ENCODE data around the gene CCDC85A.

CCDC85A gene

GRCh38 chr2:56167616-56168562, 15.9 kb upstream of the CCDC85A start:
- Histone ChIP-seq H3K27ac (no peak overlapping the region), H3K36me3 (ENCODE audit: insufficient read depth, low read length) (no peaks in the 10 kb centered on the region), H3K9ac (ENCODE audit: insufficient read length) (no peak overlapping the region), H3K9me3 (ENCODE audit: low read depth, low read length) (no peaks in the 10 kb centered on the region), H3K4me3 (no peak overlapping the region)
- TF ChIP-seq EZH2 (IDR thresholded peaks at IDR 0.05) (no peak), POLR2AphosphoS5 (IDR thresholded peaks at IDR 0.05; ENCODE audit: borderline replicate concordance, low read depth, low read length) (no peak), FOXP2 (optimal IDR thresholded peaks at IDR 0.05; ENCODE audit: control extremely low read depth, extremely low read length, insufficient read depth) (no peak)
- no peak for DNase-seq (ENCODE audit: low read depth, low spot score)

GRCh38 chr2:56169521-56169920, 14.3 kb upstream of the CCDC85A start:
- Histone ChIP-seq H3K27ac (no peak overlapping the region), H3K4me3 (no peak overlapping the region), H3K36me3 (ENCODE audit: insufficient read depth, low read length) (no peaks in the 10 kb centered on the region), H3K9ac (ENCODE audit: insufficient read length) (no peak overlapping the region), H3K9me3 (ENCODE audit: low read depth, low read length) (no peaks in the 10 kb centered on the region)
- TF ChIP-seq FOXP2 (optimal IDR thresholded peaks at IDR 0.05; ENCODE audit: control extremely low read depth, extremely low read length, insufficient read depth) (no peak), EZH2 (IDR thresholded peaks at IDR 0.05) (no peak), POLR2AphosphoS5 (IDR thresholded peaks at IDR 0.05; ENCODE audit: borderline replicate concordance, low read depth, low read length) (no peak)
- no peak for DNase-seq (ENCODE audit: low read depth, low spot score)

GRCh38 chr2:56170504-56170903, 13.3 kb upstream of the CCDC85A start:
- Histone ChIP-seq H3K9me3 (ENCODE audit: low read depth, low read length) (no peaks in the 10 kb centered on the region), H3K27ac (no peak overlapping the region), H3K4me3 (no peak overlapping the region), H3K9ac (ENCODE audit: insufficient read length) (no peak overlapping the region), H3K36me3 (ENCODE audit: insufficient read depth, low read length) (no peaks in the 10 kb centered on the region)
- no peak for DNase-seq (ENCODE audit: low read depth, low spot score)
- TF ChIP-seq POLR2AphosphoS5 (IDR thresholded peaks at IDR 0.05; ENCODE audit: borderline replicate concordance, low read depth, low read length) (no peak), FOXP2 (optimal IDR thresholded peaks at IDR 0.05; ENCODE audit: control extremely low read depth, extremely low read length, insufficient read depth) (no peak), EZH2 (IDR thresholded peaks at IDR 0.05) (no peak)

- H3K27ac ChIP-seq: no peak overlapping the region
- no peak for DNase-seq (ENCODE audit: low read depth, low spot score)
- H3K9me3 ChIP-seq (ENCODE audit: low read depth, low read length): no peaks in the 10 kb centered on the region
- no peaks in the 10 kb centered on the region for H3K36me3 ChIP-seq (ENCODE audit: insufficient read depth, low read length)
- no peak overlapping the region for H3K4me3 ChIP-seq
- H3K9ac ChIP-seq (ENCODE audit: insufficient read length): no peak overlapping the region
- TF ChIP-seq POLR2AphosphoS5 (IDR thresholded peaks at IDR 0.05; ENCODE audit: borderline replicate concordance, low read depth, low read length) (no peak), FOXP2 (optimal IDR thresholded peaks at IDR 0.05; ENCODE audit: control extremely low read depth, extremely low read length, insufficient read depth) (no peak), EZH2 (IDR thresholded peaks at IDR 0.05) (no peak)
Observed at GRCh38 chr2:56170988-56171387, 12.8 kb upstream of the CCDC85A start.

- TF ChIP-seq FOXP2 (optimal IDR thresholded peaks at IDR 0.05; ENCODE audit: control extremely low read depth, extremely low read length, insufficient read depth): no peak
- no peak for TF ChIP-seq POLR2AphosphoS5 (IDR thresholded peaks at IDR 0.05; ENCODE audit: borderline replicate concordance, low read depth, low read length)
- TF ChIP-seq EZH2 (IDR thresholded peaks at IDR 0.05): no peak
- no peak overlapping the region for H3K4me3 ChIP-seq
- H3K9me3 ChIP-seq (ENCODE audit: low read depth, low read length): no peaks in the 10 kb centered on the region
- H3K36me3 ChIP-seq (ENCODE audit: insufficient read depth, low read length): no peaks in the 10 kb centered on the region
- DNase-seq (ENCODE audit: low read depth, low spot score): no peak
- no peak overlapping the region for H3K9ac ChIP-seq (ENCODE audit: insufficient read length)
- no peak overlapping the region for H3K27ac ChIP-seq
Observed at GRCh38 chr2:56175779-56176178, 8.0 kb upstream of the CCDC85A start.

GRCh38 chr2:56177420-56178220, 6.2 kb upstream of the CCDC85A start:
- TF ChIP-seq FOXP2 (optimal IDR thresholded peaks at IDR 0.05; ENCODE audit: control extremely low read depth, extremely low read length, insufficient read depth) (no peak), EZH2 (IDR thresholded peaks at IDR 0.05) (no peak), POLR2AphosphoS5 (IDR thresholded peaks at IDR 0.05; ENCODE audit: borderline replicate concordance, low read depth, low read length) (no peak)
- H3K9ac ChIP-seq (ENCODE audit: insufficient read length): no peak overlapping the region

GRCh38 chr2:56179931-56180330, 3.9 kb upstream of the CCDC85A start:
- no peak overlapping the region for H3K27ac ChIP-seq
- TF ChIP-seq EZH2 (IDR thresholded peaks at IDR 0.05): no peak
- TF ChIP-seq POLR2AphosphoS5 (IDR thresholded peaks at IDR 0.05; ENCODE audit: borderline replicate concordance, low read depth, low read length): no peak
- no peak for TF ChIP-seq FOXP2 (optimal IDR thresholded peaks at IDR 0.05; ENCODE audit: control extremely low read depth, extremely low read length, insufficient read depth)
- no peak for DNase-seq (ENCODE audit: low read depth, low spot score)
- H3K9ac ChIP-seq (ENCODE audit: insufficient read length): no peak overlapping the region
- H3K4me3 ChIP-seq: no peak overlapping the region
- H3K36me3 ChIP-seq (ENCODE audit: insufficient read depth, low read length): no peaks in the 10 kb centered on the region
- no peaks in the 10 kb centered on the region for H3K9me3 ChIP-seq (ENCODE audit: low read depth, low read length)

More at GRCh38 chr2:56177420-56178220, 6.2 kb upstream of the CCDC85A start:
- no peak overlapping the region for H3K27ac ChIP-seq
- no peak for DNase-seq (ENCODE audit: low read depth, low spot score)
- no peaks in the 10 kb centered on the region for H3K9me3 ChIP-seq (ENCODE audit: low read depth, low read length)
- no peaks in the 10 kb centered on the region for H3K36me3 ChIP-seq (ENCODE audit: insufficient read depth, low read length)
- no peak overlapping the region for H3K4me3 ChIP-seq

GRCh38 chr2:56182420-56182819, 1.4 kb upstream of the CCDC85A start:
- DNase-seq (ENCODE audit: low read depth, low spot score): no peak
- H3K9ac ChIP-seq (ENCODE audit: insufficient read length): no peak overlapping the region

More at GRCh38 chr2:56182420-56182819, 1.4 kb upstream of the CCDC85A start:
- Histone ChIP-seq H3K4me3 (no peak overlapping the region), H3K9me3 (ENCODE audit: low read depth, low read length) (no peaks in the 10 kb centered on the region), H3K36me3 (ENCODE audit: insufficient read depth, low read length) (no peaks in the 10 kb centered on the region), H3K27ac (no peak overlapping the region)
- TF ChIP-seq POLR2AphosphoS5 (IDR thresholded peaks at IDR 0.05; ENCODE audit: borderline replicate concordance, low read depth, low read length): no peak
- no peak for TF ChIP-seq FOXP2 (optimal IDR thresholded peaks at IDR 0.05; ENCODE audit: control extremely low read depth, extremely low read length, insufficient read depth)
- no peak for TF ChIP-seq EZH2 (IDR thresholded peaks at IDR 0.05)
